ENCODE data around the gene CA9.

DNA sequence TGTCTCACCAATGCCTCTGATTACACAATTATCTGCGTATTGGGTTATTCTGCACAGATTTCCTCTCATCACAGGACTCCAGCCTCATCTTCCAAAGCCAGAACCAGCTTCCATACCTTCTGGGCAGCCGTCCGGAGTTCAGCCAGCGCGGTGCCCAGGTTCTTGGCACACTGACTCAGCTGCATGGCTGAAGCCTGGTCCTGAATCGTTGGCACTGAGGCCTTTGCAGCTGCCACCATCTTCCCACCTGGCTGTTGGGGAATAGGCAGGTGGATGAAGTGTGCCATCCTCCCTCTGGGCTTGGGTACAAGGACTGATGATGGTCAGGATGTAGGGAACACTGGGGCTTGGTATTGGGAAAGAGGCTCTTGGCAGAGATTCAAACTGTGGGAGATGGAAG lies 40.4 kb downstream of the CA9 start:
- TF ChIP-seq, protein P1, sequence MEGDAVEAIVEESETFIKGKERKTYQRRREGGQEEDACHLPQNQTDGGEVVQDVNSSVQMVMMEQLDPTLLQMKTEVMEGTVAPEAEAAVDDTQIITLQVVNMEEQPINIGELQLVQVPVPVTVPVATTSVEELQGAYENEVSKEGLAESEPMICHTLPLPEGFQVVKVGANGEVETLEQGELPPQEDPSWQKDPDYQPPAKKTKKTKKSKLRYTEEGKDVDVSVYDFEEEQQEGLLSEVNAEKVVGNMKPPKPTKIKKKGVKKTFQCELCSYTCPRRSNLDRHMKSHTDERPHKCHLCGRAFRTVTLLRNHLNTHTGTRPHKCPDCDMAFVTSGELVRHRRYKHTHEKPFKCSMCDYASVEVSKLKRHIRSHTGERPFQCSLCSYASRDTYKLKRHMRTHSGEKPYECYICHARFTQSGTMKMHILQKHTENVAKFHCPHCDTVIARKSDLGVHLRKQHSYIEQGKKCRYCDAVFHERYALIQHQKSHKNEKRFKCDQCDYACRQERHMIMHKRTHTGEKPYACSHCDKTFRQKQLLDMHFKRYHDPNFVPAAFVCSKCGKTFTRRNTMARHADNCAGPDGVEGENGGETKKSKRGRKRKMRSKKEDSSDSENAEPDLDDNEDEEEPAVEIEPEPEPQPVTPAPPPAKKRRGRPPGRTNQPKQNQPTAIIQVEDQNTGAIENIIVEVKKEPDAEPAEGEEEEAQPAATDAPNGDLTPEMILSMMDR (IDR thresholded peaks at IDR 0.05) = no peak
- TF ChIP-seq EZH2 (IDR thresholded peaks at IDR 0.05) = no peak
- no peak for TF ChIP-seq EZH2phosphoT487 (IDR thresholded peaks at IDR 0.05)

All from neural progenitor cell (in vitro differentiated cells).